Measurements from ENCODE around the gene IL17C. TPM values are rescaled to one million over a fixed set of nuclear protein-coding genes. Genes with fewer than 3 reads are reported as not detected.

The IL17C gene
- total and polyA plus RNA-seq, 2 of the 8 experiments (the other 6 are each of a cell fraction or from before 2014, with no cell fraction given): 1.1 to 1.9 TPM

- Histone ChIP-seq H3K27me3 (replicated peaks in 1 of 4; ENCODE audit: control insufficient read depth in 3 of 4, extremely low read depth in 1 of 4, insufficient read depth in 3 of 4, low read length in 3 of 4) (peaks cover 0 to 4% (median 0%) of the 10 kb centered on the region in 4 experiments; a peak in 2 of 7 replicates), H4K91ac (replicated peaks; ENCODE audit: insufficient read length, low read length) (no peak overlapping the region), H2BK5ac (ENCODE audit: low read depth, low read length) (no peak overlapping the region), H3K9ac (replicated peaks in 1 of 4; ENCODE audit: extremely low read depth in 1 of 4, low read depth in 3 of 4, low read length in 3 of 4) (no peak overlapping the region), H3K23ac (ENCODE audit: insufficient read length) (no peak overlapping the region), H4K8ac (ENCODE audit: extremely low read depth, insufficient read depth, low read length) (peak overlapping the region; percentile 41), H2AK5ac (ENCODE audit: low read depth, low read length) (no peak overlapping the region), H2BK20ac (ENCODE audit: low read length) (no peak overlapping the region), H2BK15ac (ENCODE audit: low read length) (0 out of 2 replicates have a peak overlapping the region, but pooled peaks have one; percentile 8), H3K4ac (replicated peaks; ENCODE audit: insufficient read length, low read depth, low read length) (no peak overlapping the region), H3K4me1 (replicated peaks in 1 of 4; ENCODE audit: control insufficient read depth in 3 of 4, insufficient read depth in 4 of 4, low read length in 3 of 4) (peaks cover 1 to 32% (median 16%) of the 10 kb centered on the region in 4 experiments), H3K79me1 (ENCODE audit: low read depth, low read length) (no peaks in the 10 kb centered on the region), H3K14ac (ENCODE audit: insufficient read length) (no peak overlapping the region), H4K20me1 (replicated peaks in 1 of 2; ENCODE audit: control insufficient read depth in 1 of 2, insufficient read depth in 2 of 2, low read length in 2 of 2) (peaks cover 0 to 4% of the 10 kb centered on the region in 2 experiments), H2BK120ac (replicated peaks; ENCODE audit: low read depth, low read length) (no peak overlapping the region), H2AFZ (ENCODE audit: low read length) (no peak overlapping the region), H2BK12ac (ENCODE audit: low read depth, low read length) (no peak overlapping the region), H3K23me2 (ENCODE audit: low read depth, low read length) (peaks cover 8% of the 10 kb centered on the region), H4K5ac (ENCODE audit: insufficient read length, low read depth, low read length) (no peak overlapping the region), H3K56ac (replicated peaks; ENCODE audit: insufficient read length, low read depth, low read length) (no peak overlapping the region), H3K79me2 (ENCODE audit: control insufficient read depth in 1 of 2, insufficient read depth in 2 of 2, low read length in 2 of 2) (no peaks in the 10 kb centered on the region), H3K27ac (ENCODE audit: low read depth, low read length) (no peak overlapping the region), H3K18ac (ENCODE audit: extremely low read depth, low read length) (peak overlapping the region; percentile 13; the same call in 1 of the 2 replicates), H3K9me3 (ENCODE audit: insufficient read depth in 2 of 2, low read depth in 1 of 2, low read length in 1 of 2) (no peaks in the 10 kb centered on the region), H3K4me2 (ENCODE audit: insufficient read depth in 1 of 2, low read depth in 2 of 2, low read length in 2 of 2) (peak overlapping the region; percentile 60 to 94), H3K4me3 (ENCODE audit: extremely low read depth in 1 of 4, insufficient read depth in 2 of 4, low read depth in 3 of 4, low read length in 4 of 4) (peak overlapping the region; percentile 39 to 72 (median 48); a peak in 6 of 8 replicates), H3K36me3 (ENCODE audit: control insufficient read depth in 2 of 4, insufficient read depth in 4 of 4, low read length in 3 of 4) (peaks cover 4 to 20% (median 11%) of the 10 kb centered on the region in 4 experiments; a peak in 4 of 8 replicates)
- FAIRE-seq: no peak
- WGBS, 2 experiments (ENCODE audit: extremely low coverage in 1 of 2, insufficient coverage in 1 of 2, insufficient read length in 1 of 2, insufficient replicate concordance in 2 of 2, low coverage in 1 of 2, low lambda C conversion rate in 2 of 2, missing lambda C conversion rate in 1 of 2): 29% methylated on average over 23 of the region's 23 CpGs; no CpG with 5 or more reads in 1 of the 2 experiments
- ChIA-PET CTCF (ENCODE audit: partially characterized antibody) (interaction anchor here (0.7 to 11.2 kb wide), 21 partner anchors 9 to 159 kb away, joined by 3 to 89 read pairs (median 5); no protein-coding TSS in a partner anchor), POLR2A (ENCODE audit: partially characterized antibody) (interaction anchor here (0.7 to 1.8 kb wide), 6 partner anchors 10 to 29 kb away, joined by 3 to 6 read pairs (median 3); partner anchors contain the start of gene MVD)
- peak in 1 of 2 experiments; percentile 73 for DNase-seq (ENCODE audit: low read depth in 1 of 2, low spot score in 2 of 2)
- TF ChIP-seq CTCF (IDR thresholded peaks at IDR 0.05; ENCODE audit: control extremely low read depth in 1 of 3, insufficient read depth in 1 of 3, low read depth in 1 of 3, low read length in 3 of 3): peak; percentile 62 to 79 (median 77)
- no peak for TF ChIP-seq ATF3 (IDR thresholded peaks at IDR 0.05; ENCODE audit: insufficient read depth, low read depth, low read length)
- TF ChIP-seq EZH2 (IDR thresholded peaks at IDR 0.05; ENCODE audit: low read depth, low read length, severe bottlenecking): no peak
- no peak; the same call in 1 of the 2 replicates for TF ChIP-seq TBP (IDR thresholded peaks at IDR 0.05; ENCODE audit: low read depth, low read length)
- 0 out of 2 replicates have a peak, but pooled peaks have one; percentile 31 for TF ChIP-seq POLR2AphosphoS5 (IDR thresholded peaks at IDR 0.05; ENCODE audit: low read depth, low read length)
- no peak for TF ChIP-seq TEAD4 (IDR thresholded peaks at IDR 0.05; ENCODE audit: low read depth, low read length)
- TF ChIP-seq RFX5 (IDR thresholded peaks at IDR 0.05; ENCODE audit: borderline replicate concordance, low read depth, low read length): no peak
- TF ChIP-seq SIN3A (conservative IDR thresholded peaks at IDR 0.05 in 1 of 2, IDR thresholded peaks at IDR 0.05 in 1 of 2; ENCODE audit: low read depth in 1 of 2, low read length in 2 of 2): peak; percentile 40 to 68; a peak in 1 of 4 replicates
- no peak for TF ChIP-seq CHD1 (IDR thresholded peaks at IDR 0.05; ENCODE audit: low read depth, low read length)
These were observed 4.7 kb upstream of the IL17C start for GRCh38 chr16:88633684-88634140.

All from H1 (cell line).